Loucy (cell line): Measurements from ENCODE around the gene TBX1.

Experiments
- H2AFZ ChIP-seq: fragments of 200-600 bp; sonication (generic); 2 replicates; pipeline ENCODE4 v1.6.0; 2016; ENCODE audit warnings: antibody characterized with exemption, mild to moderate bottlenecking, low read length, moderate library complexity
- H3F3A ChIP-seq: fragments of 200-600 bp; 2 replicates; pipeline ENCODE4 v1.6.0; 2016; ENCODE audit warnings: antibody characterized with exemption, low read depth, mild to moderate bottlenecking
- H3K27me3 ChIP-seq: fragments of 200-600 bp; sonication (generic); 2 replicates; pipeline ENCODE4 v1.6.1; 2014; ENCODE audit warnings: low read length, mild to moderate bottlenecking; ENCODE audit not compliant: insufficient read depth, poor library complexity, severe bottlenecking
- H3K36me3 ChIP-seq: fragments of 200-600 bp; sonication (generic); 2 replicates; pipeline ENCODE4 v1.6.1; 2016; ENCODE audit warnings: low read length; ENCODE audit not compliant: insufficient read depth
- H3K4me1 ChIP-seq: fragments of 200-600 bp; sonication (generic); 2 replicates; pipeline ENCODE4 v1.5.1; 2014; ENCODE audit warnings: low read length, mild to moderate bottlenecking; ENCODE audit not compliant: insufficient read depth, poor library complexity, severe bottlenecking
- H3K4me2 ChIP-seq: fragments of 200-600 bp; sonication (generic); 2 replicates; pipeline ENCODE4 v1.6.0; 2014; ENCODE audit warnings: antibody characterized with exemption, low read length, low read depth, mild to moderate bottlenecking; ENCODE audit not compliant: poor library complexity, severe bottlenecking
- H3K4me3 ChIP-seq: fragments of 200-600 bp; sonication (generic); 2 replicates; pipeline ENCODE4 v1.5.1; 2014; ENCODE audit warnings: low read length, mild to moderate bottlenecking, mixed read lengths; ENCODE audit not compliant: poor library complexity, severe bottlenecking
- H3K79me2 ChIP-seq: fragments of 200-600 bp; sonication (generic); 2 replicates; pipeline ENCODE4 v1.6.1; 2014; ENCODE audit warnings: low read length; ENCODE audit not compliant: insufficient read depth
- H3K9ac ChIP-seq: fragments of 200-600 bp; sonication (generic); 2 replicates; pipeline ENCODE4 v1.6.0; 2014; ENCODE audit warnings: mild to moderate bottlenecking, low read depth, low read length, moderate library complexity; ENCODE audit not compliant: poor library complexity, severe bottlenecking
- H3K9me2 ChIP-seq: fragments of 200-600 bp; sonication (generic); replicated peaks from 2 replicates; pipeline ENCODE4 v1.6.1; 2016; ENCODE audit warnings: low read depth, low read length, mixed read lengths
- H3K9me3 ChIP-seq: fragments of 200-600 bp; sonication (generic); 2 replicates; pipeline ENCODE4 v1.6.1; 2014; ENCODE audit warnings: mild to moderate bottlenecking, antibody characterized with exemption, low read length, low read depth; ENCODE audit not compliant: insufficient read depth
- H4K20me1 ChIP-seq: fragments of 200-600 bp; sonication (generic); 2 replicates; pipeline ENCODE4 v1.6.0; 2014; ENCODE audit warnings: antibody characterized with exemption, low read length, mild to moderate bottlenecking; ENCODE audit not compliant: insufficient read depth, poor library complexity, severe bottlenecking
- EZH2phosphoT487 ChIP-seq: fragments of 200-600 bp; IDR thresholded peaks from 2 replicates; pipeline ENCODE4 v1.6.1; 2018; ENCODE audit warnings: antibody characterized with exemption, mild to moderate bottlenecking, moderate library complexity, borderline replicate concordance
- TF ChIP-seq, protein P1 (sequence below): fragments of 200-600 bp; sonication (generic); conservative IDR thresholded peaks from 2 replicates; pipeline ENCODE4 v1.5.1; 2014; ENCODE audit warnings: mild to moderate bottlenecking, antibody characterized with exemption, low read length

The TBX1 gene

GRCh38 chr22:19745155-19746101, 15.2 kb upstream of the TBX1 start:
- Histone ChIP-seq H3K79me2 (no peaks in the 10 kb centered on the region), H3K9me3 (no peaks in the 10 kb centered on the region), H3K4me2 (no peak overlapping the region), H2AFZ (no peak overlapping the region), H3K36me3 (no peaks in the 10 kb centered on the region), H3K9ac (no peak overlapping the region), H3K4me1 (no peaks in the 10 kb centered on the region), H4K20me1 (no peaks in the 10 kb centered on the region), H3K9me2 (no peaks in the 10 kb centered on the region), H3K27me3 (no peaks in the 10 kb centered on the region), H3F3A (no peaks in the 10 kb centered on the region), H3K4me3 (no peak overlapping the region)
- no peak for TF ChIP-seq EZH2phosphoT487
- TF ChIP-seq, protein P1, sequence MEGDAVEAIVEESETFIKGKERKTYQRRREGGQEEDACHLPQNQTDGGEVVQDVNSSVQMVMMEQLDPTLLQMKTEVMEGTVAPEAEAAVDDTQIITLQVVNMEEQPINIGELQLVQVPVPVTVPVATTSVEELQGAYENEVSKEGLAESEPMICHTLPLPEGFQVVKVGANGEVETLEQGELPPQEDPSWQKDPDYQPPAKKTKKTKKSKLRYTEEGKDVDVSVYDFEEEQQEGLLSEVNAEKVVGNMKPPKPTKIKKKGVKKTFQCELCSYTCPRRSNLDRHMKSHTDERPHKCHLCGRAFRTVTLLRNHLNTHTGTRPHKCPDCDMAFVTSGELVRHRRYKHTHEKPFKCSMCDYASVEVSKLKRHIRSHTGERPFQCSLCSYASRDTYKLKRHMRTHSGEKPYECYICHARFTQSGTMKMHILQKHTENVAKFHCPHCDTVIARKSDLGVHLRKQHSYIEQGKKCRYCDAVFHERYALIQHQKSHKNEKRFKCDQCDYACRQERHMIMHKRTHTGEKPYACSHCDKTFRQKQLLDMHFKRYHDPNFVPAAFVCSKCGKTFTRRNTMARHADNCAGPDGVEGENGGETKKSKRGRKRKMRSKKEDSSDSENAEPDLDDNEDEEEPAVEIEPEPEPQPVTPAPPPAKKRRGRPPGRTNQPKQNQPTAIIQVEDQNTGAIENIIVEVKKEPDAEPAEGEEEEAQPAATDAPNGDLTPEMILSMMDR = no peak

DNA sequence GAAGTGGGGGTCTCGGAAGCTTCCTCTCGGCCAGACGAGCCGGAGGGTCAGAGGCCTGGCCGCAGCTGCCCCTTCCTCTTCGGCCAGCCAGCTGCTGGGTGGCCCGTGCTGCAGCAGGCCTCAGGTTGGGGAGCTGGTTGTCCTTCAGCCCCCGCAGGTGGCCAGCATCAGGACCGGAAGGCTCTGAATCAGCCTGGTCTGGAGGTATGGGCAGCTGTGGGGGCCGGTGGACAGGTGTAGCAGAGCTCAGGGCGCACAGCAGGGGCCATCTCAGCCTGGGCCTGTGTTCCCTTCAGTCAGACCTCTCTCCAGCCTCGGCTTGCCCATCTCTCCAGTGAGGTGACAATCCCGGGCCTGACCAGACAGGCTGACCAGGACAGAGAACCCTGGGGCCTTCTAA, 13.9 kb upstream of the TBX1 start:
- no peaks in the 10 kb centered on the region for H3K27me3 ChIP-seq
- no peak overlapping the region for H2AFZ ChIP-seq
- TF ChIP-seq, protein P1 = no peak
- TF ChIP-seq EZH2phosphoT487 = no peak
- H3K4me1 ChIP-seq = no peaks in the 10 kb centered on the region
- no peak overlapping the region for H3K4me3 ChIP-seq
- no peaks in the 10 kb centered on the region for H3K9me3 ChIP-seq
- H3K79me2 ChIP-seq = no peaks in the 10 kb centered on the region
- H3K9me2 ChIP-seq = no peaks in the 10 kb centered on the region
- no peak overlapping the region for H3K9ac ChIP-seq
- no peaks in the 10 kb centered on the region for H3F3A ChIP-seq
- H3K4me2 ChIP-seq = no peak overlapping the region
- no peaks in the 10 kb centered on the region for H3K36me3 ChIP-seq
- no peaks in the 10 kb centered on the region for H4K20me1 ChIP-seq

GRCh38 chr22:19747551-19747950, 13.0 kb upstream of the TBX1 start:
- Histone ChIP-seq H4K20me1 (no peaks in the 10 kb centered on the region), H3K79me2 (no peaks in the 10 kb centered on the region), H3K9me2 (no peaks in the 10 kb centered on the region), H3K9me3 (no peaks in the 10 kb centered on the region), H3K36me3 (no peaks in the 10 kb centered on the region), H3K27me3 (no peaks in the 10 kb centered on the region), H2AFZ (no peak overlapping the region), H3F3A (no peaks in the 10 kb centered on the region), H3K9ac (no peak overlapping the region), H3K4me3 (no peak overlapping the region), H3K4me1 (no peaks in the 10 kb centered on the region), H3K4me2 (no peak overlapping the region)
- TF ChIP-seq, protein P1 = no peak
- no peak for TF ChIP-seq EZH2phosphoT487
